Mammary epithelial cell (primary cell): Measurements from ENCODE around the gene KSR1.

Experiments
- CTCF ChIP-seq, 2 donors: IDR thresholded peaks in 1 of 2; conservative IDR thresholded peaks in 1 of 2; 2 replicates each; pipeline ENCODE4 v1.5.1; 2011 to 2012; ENCODE audit warnings: inconsistent platforms in 2 of 2, low read length in 2 of 2, mild to moderate bottlenecking in 2 of 2, control low read depth in 1 of 2, low read depth in 1 of 2; ENCODE audit not compliant: insufficient read depth in 1 of 2; ENCODE audit errors: extremely low read depth in 1 of 2
- EZH2 ChIP-seq: IDR thresholded peaks from 2 replicates; pipeline ENCODE4 v1.6.1; 2012; ENCODE audit warnings: low read length, inconsistent platforms, borderline replicate concordance

- TF ChIP-seq CTCF (conservative IDR thresholded peaks at IDR 0.05 in 1 of 2, IDR thresholded peaks at IDR 0.05 in 1 of 2; ENCODE audit: extremely low read depth in 1 of 2, insufficient read depth in 1 of 2, low read depth in 1 of 2, low read length in 2 of 2) (no peak), EZH2 (no peak)
Measured at GRCh38 chr17:27496971-27497370, 40.7 kb downstream of the KSR1 start.
